Chondrocyte (in vitro differentiated cells): Measurements from ENCODE around the gene KRT6A. TPM values are rescaled to one million over a fixed set of nuclear protein-coding genes. Genes with fewer than 3 reads are reported as not detected.

Source experiments
- DNase-seq: peaks from one replicate; pipeline ENCODE4 v3.0.0; 2021; ENCODE audit warnings: mixed read lengths, low spot score
- H3K27ac Mint-ChIP-seq: one replicate; pipeline ENCODE4 v1.8.0; 2021; ENCODE audit warnings: mild to moderate bottlenecking, moderate library complexity, mixed read lengths; ENCODE audit not compliant: unreplicated experiment
- H3K27me3 Mint-ChIP-seq: 2 replicates; pipeline ENCODE4 v1.8.0; 2021; ENCODE audit warnings: low read depth, mixed read lengths
- H3K36me3 Mint-ChIP-seq: 2 replicates; pipeline ENCODE4 v1.8.0; 2021; ENCODE audit warnings: low read depth, mixed read lengths
- H3K4me1 Mint-ChIP-seq: 2 replicates; pipeline ENCODE4 v1.8.0; 2021; ENCODE audit warnings: low read depth, mild to moderate bottlenecking, mixed read lengths
- H3K4me3 Mint-ChIP-seq: one replicate; pipeline ENCODE4 v1.8.0; 2021; ENCODE audit warnings: mild to moderate bottlenecking, moderate library complexity, mixed read lengths; ENCODE audit not compliant: unreplicated experiment
- H3K9me3 Mint-ChIP-seq: 2 replicates; pipeline ENCODE4 v1.8.0; 2021; ENCODE audit warnings: low read depth, mixed read lengths
- CTCF ChIP-seq: fragments of 200-600 bp; sonication (generic); IDR thresholded peaks from 2 replicates; pipeline ENCODE4 v1.5.0; 2021; ENCODE audit warnings: antibody characterized with exemption, mild to moderate bottlenecking, moderate library complexity
- total RNA-seq: library from RNA; stranded (reverse); gene quantifications from 3 replicates; pipeline ENCODE4 v1.2.1, GENCODE V29; 2021

Gene KRT6A
- total RNA-seq, 1 donor from 2014 or later = not detected

GRCh38 chr12:52441320-52441911 lies 51.6 kb downstream of the KRT6A start:
- H3K9me3 Mint-ChIP-seq = no peaks in the 10 kb centered on the region
- peaks cover 23% of the 10 kb centered on the region for H3K4me1 Mint-ChIP-seq
- H3K27me3 Mint-ChIP-seq = peaks cover 41% of the 10 kb centered on the region
- no peak overlapping the region for H3K4me3 Mint-ChIP-seq
- no peak overlapping the region for H3K27ac Mint-ChIP-seq
- no peak for TF ChIP-seq CTCF
- peaks cover 1% of the 10 kb centered on the region for H3K36me3 Mint-ChIP-seq
- no peak for DNase-seq

- Mint-ChIP-seq H3K27ac (no peak overlapping the region), H3K36me3 (peaks cover 1% of the 10 kb centered on the region), H3K4me1 (peaks cover 23% of the 10 kb centered on the region), H3K4me3 (no peak overlapping the region), H3K9me3 (no peaks in the 10 kb centered on the region), H3K27me3 (peaks cover 41% of the 10 kb centered on the region)
- TF ChIP-seq CTCF = no peak
- no peak for DNase-seq
Observed at GRCh38 chr12:52440821-52441319, 52.2 kb downstream of the KRT6A start.

- Mint-ChIP-seq H3K4me3 (no peak overlapping the region), H3K9me3 (no peaks in the 10 kb centered on the region), H3K27ac (no peak overlapping the region), H3K36me3 (peaks cover 1% of the 10 kb centered on the region), H3K4me1 (peaks cover 23% of the 10 kb centered on the region), H3K27me3 (peaks cover 44% of the 10 kb centered on the region)
- no peak for TF ChIP-seq CTCF
- DNase-seq = no peak
Observed at GRCh38 chr12:52439845-52440244, 53.2 kb downstream of the KRT6A start.

GRCh38 chr12:52439420-52439819 lies 53.6 kb downstream of the KRT6A start:
- Mint-ChIP-seq H3K4me1 (peaks cover 23% of the 10 kb centered on the region), H3K36me3 (peaks cover 1% of the 10 kb centered on the region), H3K4me3 (no peak overlapping the region), H3K27me3 (peaks cover 45% of the 10 kb centered on the region), H3K9me3 (no peaks in the 10 kb centered on the region), H3K27ac (no peak overlapping the region)
- TF ChIP-seq CTCF = no peak
- DNase-seq = no peak

GRCh38 chr12:52438305-52439301 lies 54.5 kb downstream of the KRT6A start:
- Mint-ChIP-seq H3K9me3 (no peaks in the 10 kb centered on the region), H3K27ac (no peak overlapping the region), H3K4me3 (no peak overlapping the region), H3K36me3 (peaks cover 1% of the 10 kb centered on the region), H3K4me1 (peaks cover 23% of the 10 kb centered on the region), H3K27me3 (peaks cover 44% of the 10 kb centered on the region)
- TF ChIP-seq CTCF = no peak
- no peak for DNase-seq
